Mesenchymal stem cell (in vitro differentiated cells and primary cell): ENCODE results near the gene CCL15. TPM values are rescaled to one million over a fixed set of nuclear protein-coding genes. Genes with fewer than 3 reads are reported as not detected.

Experiments used
- DNase-seq: peaks from one replicate; pipeline ENCODE4 v3.0.0-alpha.2; 2013
- H2AFZ ChIP-seq: one replicate; pipeline ENCODE4 v1.6.1; 2013; ENCODE audit warnings: low read depth, mild to moderate bottlenecking, control low read depth, inconsistent platforms, low read length, moderate library complexity
- H2AK5ac ChIP-seq: 2 replicates; pipeline ENCODE4 v1.6.1; 2013; ENCODE audit warnings: low read length, moderate library complexity, mild to moderate bottlenecking, inconsistent platforms; ENCODE audit not compliant: severe bottlenecking
- H2BK120ac ChIP-seq: one replicate; pipeline ENCODE4 v1.6.1; 2013; ENCODE audit warnings: low read depth, mild to moderate bottlenecking, inconsistent platforms, low read length, moderate library complexity
- H2BK12ac ChIP-seq, 2 experiments: one replicate each; pipeline ENCODE4 v1.6.1; 2013; ENCODE audit warnings: inconsistent platforms in 2 of 2, low read length in 2 of 2, mild to moderate bottlenecking in 2 of 2, moderate library complexity in 2 of 2, control low read depth in 1 of 2
- H2BK15ac ChIP-seq: one replicate; pipeline ENCODE4 v1.6.1; 2013; ENCODE audit warnings: mild to moderate bottlenecking, low read depth, inconsistent platforms; ENCODE audit not compliant: poor library complexity, severe bottlenecking
- H2BK5ac ChIP-seq: 2 replicates; pipeline ENCODE4 v1.6.1; 2013; ENCODE audit warnings: low read depth, mild to moderate bottlenecking, low read length, control low read depth, inconsistent platforms; ENCODE audit not compliant: poor library complexity, severe bottlenecking
- H3K14ac ChIP-seq, 2 experiments: one replicate each; pipeline ENCODE4 v1.6.1; 2013; ENCODE audit warnings: inconsistent platforms in 2 of 2, low read length in 2 of 2, control low read depth in 1 of 2, mild to moderate bottlenecking in 1 of 2, moderate library complexity in 1 of 2
- H3K18ac ChIP-seq, 2 experiments: one replicate each; pipeline ENCODE4 v1.6.1; 2013; ENCODE audit warnings: inconsistent platforms in 2 of 2, low read length in 2 of 2, control low read depth in 1 of 2, low read depth in 1 of 2, mild to moderate bottlenecking in 1 of 2
- H3K23ac ChIP-seq, 2 experiments: one replicate each; pipeline ENCODE4 v1.6.1; 2013; ENCODE audit warnings: inconsistent platforms in 2 of 2, low read length in 2 of 2, mild to moderate bottlenecking in 2 of 2, moderate library complexity in 2 of 2, control low read depth in 1 of 2
- H3K27ac ChIP-seq: 2 replicates; pipeline ENCODE4 v1.5.1; 2013; ENCODE audit warnings: mild to moderate bottlenecking, moderate library complexity, low read length, control low read depth, inconsistent platforms; ENCODE audit not compliant: poor library complexity, severe bottlenecking
- H3K27me3 ChIP-seq, 2 experiments: 2 replicates each; pipeline versions ENCODE4 v1.6.1 to v1.7.0; 2013; ENCODE audit warnings: low read length in 2 of 2, mild to moderate bottlenecking in 2 of 2, moderate library complexity in 2 of 2, control low read depth in 1 of 2, inconsistent platforms in 1 of 2; ENCODE audit not compliant: control insufficient read depth in 1 of 2, insufficient read depth in 1 of 2
- H3K36me3 ChIP-seq, 2 experiments: 2 replicates each; pipeline versions ENCODE4 v1.6.1 to v1.7.0; 2013; ENCODE audit warnings: low read length in 2 of 2, control low read depth in 1 of 2, inconsistent platforms in 1 of 2, low read depth in 1 of 2, mild to moderate bottlenecking in 1 of 2; ENCODE audit not compliant: insufficient read depth in 2 of 2, control insufficient read depth in 1 of 2
- H3K4ac ChIP-seq, 2 experiments: one replicate each; pipeline ENCODE4 v1.6.1; 2013; ENCODE audit warnings: inconsistent platforms in 2 of 2, low read length in 2 of 2, mild to moderate bottlenecking in 2 of 2, moderate library complexity in 2 of 2, control low read depth in 1 of 2, low read depth in 1 of 2
- H3K4me1 ChIP-seq: 2 replicates; pipeline ENCODE4 v1.6.1; 2013; ENCODE audit warnings: low read depth, low read length, control low read depth; ENCODE audit not compliant: control insufficient read depth, insufficient read depth
- H3K4me2 ChIP-seq: 2 replicates; pipeline ENCODE4 v1.6.1; 2013; ENCODE audit warnings: low read length, mild to moderate bottlenecking, inconsistent platforms; ENCODE audit not compliant: poor library complexity, severe bottlenecking
- H3K4me3 ChIP-seq, 2 experiments: 2 replicates each; pipeline versions ENCODE4 v1.5.1 to v1.7.0; 2013; ENCODE audit warnings: low read length in 2 of 2, mild to moderate bottlenecking in 2 of 2, control low read depth in 1 of 2, low read depth in 1 of 2; ENCODE audit not compliant: insufficient read depth in 1 of 2
- H3K79me1 ChIP-seq: replicated peaks from 2 replicates; pipeline ENCODE4 v1.6.1; 2013; ENCODE audit warnings: mild to moderate bottlenecking, control low read depth, low read length, inconsistent platforms; ENCODE audit not compliant: poor library complexity, severe bottlenecking
- H3K9ac ChIP-seq: 2 replicates; pipeline ENCODE4 v1.7.0; 2013; ENCODE audit warnings: mild to moderate bottlenecking, low read length, moderate library complexity
- H3K9me3 ChIP-seq: 2 replicates; pipeline ENCODE4 v1.7.0; 2013; ENCODE audit warnings: mild to moderate bottlenecking, low read length; ENCODE audit not compliant: control insufficient read depth
- H4K8ac ChIP-seq: one replicate; pipeline ENCODE4 v1.6.1; 2013; ENCODE audit warnings: inconsistent platforms, mild to moderate bottlenecking, low read length, moderate library complexity
- H4K91ac ChIP-seq: one replicate; pipeline ENCODE4 v1.6.1; 2013; ENCODE audit warnings: mild to moderate bottlenecking, low read length, inconsistent platforms
- WGBS: methylation state at CpG from one replicate; pipeline ENCODE4 v1.1.7; 2013; ENCODE audit warnings: mixed read lengths; 5-methylcytosine and 5-hydroxymethylcytosine counted together
- polyA plus RNA-seq, 2 experiments: library from polyadenylated mRNA; stranded (reverse); fragments of 200-250 nt; gene quantifications; one replicate each; pipeline ENCODE4 v1.2.3, GENCODE V29; 2013

CCL15 gene, protein sequence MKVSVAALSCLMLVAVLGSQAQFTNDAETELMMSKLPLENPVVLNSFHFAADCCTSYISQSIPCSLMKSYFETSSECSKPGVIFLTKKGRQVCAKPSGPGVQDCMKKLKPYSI
- not detected for polyA plus RNA-seq (2013, experiment 1 of 2)
- not detected for polyA plus RNA-seq (2013, experiment 2 of 2)

DNA sequence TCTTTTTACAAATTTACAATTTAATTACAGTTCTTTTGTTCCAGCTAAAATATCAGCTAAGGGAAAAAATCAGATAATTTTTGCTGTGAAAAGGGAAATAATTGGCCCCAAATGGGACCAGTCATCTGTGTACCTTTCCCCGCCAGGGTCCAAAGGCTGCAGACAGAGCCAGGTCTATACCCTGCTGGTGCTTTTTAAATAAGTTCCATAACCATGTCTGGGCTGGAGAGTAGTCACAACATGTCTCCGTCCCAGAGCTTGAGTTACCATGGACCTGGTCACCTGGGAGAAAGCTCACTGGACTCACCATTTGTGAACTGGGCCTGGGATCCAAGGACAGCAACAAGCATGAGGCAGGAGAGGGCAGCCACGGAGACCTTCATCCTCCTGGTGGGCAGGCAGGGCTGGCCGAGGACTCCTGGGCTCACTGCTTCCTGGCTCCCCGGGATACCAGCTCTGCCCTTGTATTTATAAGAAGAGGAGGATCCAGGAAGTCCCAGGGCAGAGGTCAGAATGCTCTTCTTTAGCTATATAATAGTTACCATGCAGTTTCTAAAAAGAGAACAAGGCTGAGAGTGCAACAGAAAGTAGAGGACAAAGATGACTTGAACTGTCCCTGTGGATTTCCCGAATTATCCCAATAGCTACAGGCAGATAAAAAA, at the start of gene CCL15:
TSS of gene CCL15 (minus strand) at position 444 of the 662 bp plus-strand sequence. CDS start at position 383, 61 bp downstream.
- Histone ChIP-seq H2AK5ac (no peak within 1 kb of the TSS), H3K4me3 (no peak within 1 kb of the TSS), H2BK120ac (no peak within 1 kb of the TSS), H2BK12ac (no peak within 1 kb of the TSS), H3K4me2 (no peak within 1 kb of the TSS), H2AFZ (peak within 1 kb of the TSS; percentile 8), H3K9me3 (no peaks in the 10 kb centered on the region), H2BK15ac (no peak within 1 kb of the TSS), H3K23ac (no peak within 1 kb of the TSS), H3K79me1 (no peaks in the 10 kb centered on the region), H4K8ac (no peak within 1 kb of the TSS), H3K4me1 (no peaks in the 10 kb centered on the region), H3K9ac (no peak within 1 kb of the TSS), H3K36me3 (no peaks in the 10 kb centered on the region), H2BK5ac (no peak within 1 kb of the TSS), H3K14ac (no peak within 1 kb of the TSS), H3K18ac (no peak within 1 kb of the TSS), H3K27me3 (peaks cover 0 to 32% of the 10 kb centered on the region in 2 experiments), H4K91ac (no peak within 1 kb of the TSS), H3K27ac (no peak within 1 kb of the TSS), H3K4ac (no peak within 1 kb of the TSS)
- 53% methylated on average over 5 of the region's 6 CpGs for WGBS
- no peak for DNase-seq

DNA sequence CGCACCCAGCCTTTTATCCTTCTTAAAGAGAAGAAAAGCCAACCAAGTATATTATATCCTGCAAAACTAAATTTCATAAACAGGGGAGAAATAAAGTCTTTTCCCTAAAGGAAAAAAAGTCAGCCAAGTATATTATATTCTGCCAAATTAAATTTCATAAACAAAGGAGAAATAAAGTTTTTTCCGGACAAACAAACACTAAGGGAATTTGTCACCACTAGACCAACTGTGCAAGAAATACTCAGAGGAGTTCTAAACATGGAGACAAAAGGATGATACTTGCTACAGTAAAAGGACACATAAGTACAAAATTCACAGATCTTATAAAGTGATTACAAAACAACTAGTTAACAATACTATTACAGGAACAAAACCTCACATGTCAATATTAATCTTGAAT, 48.3 kb upstream of the CCL15 start:
- H3K4me3 ChIP-seq = no peak overlapping the region
- no peak overlapping the region for H3K23ac ChIP-seq
- H3K27ac ChIP-seq = no peak overlapping the region
- H4K91ac ChIP-seq = no peak overlapping the region
- no peak overlapping the region for H2AK5ac ChIP-seq
- no CpG with 5 or more reads among the region's 2 CpGs for WGBS
- no peak overlapping the region for H3K4me2 ChIP-seq
- H2BK15ac ChIP-seq = no peak overlapping the region
- no peak overlapping the region for H3K14ac ChIP-seq
- no peaks in the 10 kb centered on the region for H3K79me1 ChIP-seq
- H2AFZ ChIP-seq = no peak overlapping the region
- H3K27me3 ChIP-seq = no peaks in the 10 kb centered on the region
- no peak overlapping the region for H3K9ac ChIP-seq
- no peak overlapping the region for H2BK5ac ChIP-seq
- H3K36me3 ChIP-seq = no peaks in the 10 kb centered on the region
- H2BK120ac ChIP-seq = no peak overlapping the region
- no peak overlapping the region for H4K8ac ChIP-seq
- H3K18ac ChIP-seq = no peak overlapping the region
- no peak overlapping the region for H2BK12ac ChIP-seq
- H3K4ac ChIP-seq = no peak overlapping the region
- H3K4me1 ChIP-seq = no peaks in the 10 kb centered on the region
- peaks cover 5% of the 10 kb centered on the region for H3K9me3 ChIP-seq
- DNase-seq = no peak

GRCh38 chr17:36048066-36048465, 46.7 kb upstream of the CCL15 start:
- H3K9me3 ChIP-seq = peaks cover 5% of the 10 kb centered on the region
- no peaks in the 10 kb centered on the region for H3K79me1 ChIP-seq
- H3K36me3 ChIP-seq = no peaks in the 10 kb centered on the region
- no peak for DNase-seq
- H3K23ac ChIP-seq = no peak overlapping the region
- H3K27me3 ChIP-seq = no peaks in the 10 kb centered on the region
- no peaks in the 10 kb centered on the region for H3K4me1 ChIP-seq
- H3K27ac ChIP-seq = no peak overlapping the region
- no peak overlapping the region for H4K8ac ChIP-seq
- H2AK5ac ChIP-seq = no peak overlapping the region
- no peak overlapping the region for H2BK15ac ChIP-seq
- no peak overlapping the region for H3K18ac ChIP-seq
- no peak overlapping the region for H2BK12ac ChIP-seq
- 60% methylated on average over 2 of the region's 2 CpGs for WGBS
- H3K4me3 ChIP-seq = no peak overlapping the region
- H2BK120ac ChIP-seq = no peak overlapping the region
- no peak overlapping the region for H3K4ac ChIP-seq
- H3K4me2 ChIP-seq = no peak overlapping the region
- no peak overlapping the region for H3K14ac ChIP-seq
- H3K9ac ChIP-seq = no peak overlapping the region
- no peak overlapping the region for H4K91ac ChIP-seq
- no peak overlapping the region for H2BK5ac ChIP-seq
- H2AFZ ChIP-seq = no peak overlapping the region

GRCh38 chr17:36036235-36036634, 34.9 kb upstream of the CCL15 start:
- Histone ChIP-seq H3K4me1 (no peaks in the 10 kb centered on the region), H3K18ac (no peak overlapping the region), H4K8ac (no peak overlapping the region), H3K9me3 (no peaks in the 10 kb centered on the region), H2AK5ac (no peak overlapping the region), H3K27ac (no peak overlapping the region), H3K9ac (no peak overlapping the region), H2BK120ac (no peak overlapping the region), H3K4me2 (no peak overlapping the region), H3K4me3 (no peak overlapping the region), H3K4ac (no peak overlapping the region), H2AFZ (no peak overlapping the region), H3K14ac (no peak overlapping the region), H2BK5ac (no peak overlapping the region), H2BK12ac (no peak overlapping the region), H4K91ac (no peak overlapping the region), H3K36me3 (no peaks in the 10 kb centered on the region), H3K23ac (no peak overlapping the region), H2BK15ac (no peak overlapping the region), H3K27me3 (peaks cover 6 to 29% of the 10 kb centered on the region in 2 experiments), H3K79me1 (no peaks in the 10 kb centered on the region)
- DNase-seq = no peak
- 93% methylated on average over 2 of the region's 4 CpGs for WGBS
